Karpas-422 (cell line): ENCODE measurements around the gene FAM163B. TPM values are rescaled to one million over a fixed set of nuclear protein-coding genes. Genes with fewer than 3 reads are reported as not detected.

Source experiments
- DNase-seq: peaks from one replicate; pipeline ENCODE4 v3.0.0-alpha.2; 2015
- H2AFZ ChIP-seq: fragments of 200-600 bp; sonication (generic); 2 replicates; pipeline ENCODE4 v1.6.1; 2014; ENCODE audit warnings: antibody characterized with exemption, low read length, mixed read lengths
- H3K27ac ChIP-seq: fragments of 200-600 bp; sonication (generic); 2 replicates; pipeline ENCODE4 v1.5.1; 2014; ENCODE audit warnings: mild to moderate bottlenecking, low read length, moderate library complexity
- H3K27me3 ChIP-seq: fragments of 200-600 bp; sonication (generic); 2 replicates; pipeline ENCODE4 v1.6.1; 2014; ENCODE audit warnings: low read length, mixed read lengths
- H3K36me3 ChIP-seq: fragments of 200-600 bp; sonication (generic); 2 replicates; pipeline ENCODE4 v1.6.1; 2014; ENCODE audit warnings: low read length, mixed read lengths; ENCODE audit not compliant: insufficient read depth
- H3K4me1 ChIP-seq: fragments of 200-600 bp; sonication (generic); 2 replicates; pipeline ENCODE4 v1.6.1; 2014; ENCODE audit warnings: mild to moderate bottlenecking, low read length, mixed read lengths
- H3K4me2 ChIP-seq: fragments of 200-600 bp; sonication (generic); 2 replicates; pipeline ENCODE4 v1.6.1; 2014; ENCODE audit warnings: low read length, low read depth, mild to moderate bottlenecking; ENCODE audit not compliant: poor library complexity, severe bottlenecking
- H3K4me3 ChIP-seq: fragments of 200-600 bp; sonication (generic); 2 replicates; pipeline ENCODE4 v1.5.1; 2014; ENCODE audit warnings: mild to moderate bottlenecking, antibody characterized with exemption, low read length, mixed read lengths
- H3K79me2 ChIP-seq: fragments of 200-600 bp; sonication (generic); 2 replicates; pipeline ENCODE4 v1.6.1; 2014; ENCODE audit warnings: mild to moderate bottlenecking, low read length, mixed read lengths
- H3K9ac ChIP-seq: fragments of 200-600 bp; sonication (generic); 2 replicates; pipeline ENCODE4 v1.6.0; 2014; ENCODE audit warnings: low read length
- H3K9me2 ChIP-seq: fragments of 200-600 bp; sonication (generic), shearing (Covaris generic); replicated peaks from 2 replicates; pipeline ENCODE4 v1.6.0; 2014; ENCODE audit warnings: mild to moderate bottlenecking, low read length, moderate library complexity; ENCODE audit not compliant: insufficient read depth
- H3K9me3 ChIP-seq: fragments of 300-700, 200-600 bp; sonication (generic); 2 replicates; pipeline ENCODE4 v1.6.1; 2014; ENCODE audit warnings: low read length, mixed read lengths
- H4K20me1 ChIP-seq: fragments of 200-600 bp; sonication (generic); 2 replicates; pipeline ENCODE4 v1.6.1; 2014; ENCODE audit warnings: mild to moderate bottlenecking, antibody characterized with exemption, low read length, low read depth; ENCODE audit not compliant: insufficient read depth
- total RNA-seq: library from RNA; depleted of rRNA; stranded (reverse); fragments of >200 nt; shearing (Covaris generic); gene quantifications from 2 replicates; pipeline ENCODE4 v1.2.3, GENCODE V29; 2014; ENCODE audit warnings: low replicate concordance

Gene FAM163B
- total RNA-seq, 1 experiment from 2014 or later, result not detected

GRCh38 chr9:133558191-133559126 is 50.7 kb downstream of the FAM163B start:
- H4K20me1 ChIP-seq, result no peaks in the 10 kb centered on the region
- H3K27ac ChIP-seq, result no peak overlapping the region
- H3K27me3 ChIP-seq, result no peaks in the 10 kb centered on the region
- no peak overlapping the region for H3K4me2 ChIP-seq
- no peaks in the 10 kb centered on the region for H3K9me3 ChIP-seq
- H3K9ac ChIP-seq, result no peak overlapping the region
- no peak overlapping the region for H2AFZ ChIP-seq
- H3K4me1 ChIP-seq, result no peaks in the 10 kb centered on the region
- no peak for DNase-seq
- H3K9me2 ChIP-seq, result no peaks in the 10 kb centered on the region
- H3K79me2 ChIP-seq, result no peaks in the 10 kb centered on the region
- no peaks in the 10 kb centered on the region for H3K36me3 ChIP-seq
- H3K4me3 ChIP-seq, result no peak overlapping the region

DNA sequence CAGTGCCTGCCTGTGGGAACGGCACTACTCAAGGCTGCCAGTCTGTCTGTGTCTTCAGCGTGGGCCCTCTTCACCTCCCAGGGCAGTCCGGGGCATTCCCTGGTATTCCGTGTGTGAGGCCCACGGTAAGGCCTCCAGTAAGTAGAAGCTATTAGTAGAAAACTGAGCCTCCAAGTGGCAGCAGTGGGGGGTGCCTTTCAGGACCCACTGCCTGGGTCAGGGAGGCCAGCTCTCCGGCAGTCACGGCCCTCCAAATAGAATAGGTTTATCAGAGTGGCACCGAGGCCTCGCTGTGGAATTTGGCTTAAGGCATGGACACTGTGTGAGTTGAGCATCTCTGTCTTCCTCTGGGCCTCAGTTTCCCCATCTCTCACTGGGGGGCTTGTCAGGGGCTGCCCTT is 51.6 kb downstream of the FAM163B start:
- Histone ChIP-seq H3K79me2 (no peaks in the 10 kb centered on the region), H4K20me1 (no peaks in the 10 kb centered on the region), H3K9ac (no peak overlapping the region), H3K9me2 (no peaks in the 10 kb centered on the region), H3K27ac (no peak overlapping the region), H3K9me3 (no peaks in the 10 kb centered on the region), H3K4me2 (no peak overlapping the region), H3K4me3 (no peak overlapping the region), H3K4me1 (no peaks in the 10 kb centered on the region), H3K27me3 (no peaks in the 10 kb centered on the region), H3K36me3 (no peaks in the 10 kb centered on the region), H2AFZ (no peak overlapping the region)
- no peak for DNase-seq

GRCh38 chr9:133556354-133556753 is 52.8 kb downstream of the FAM163B start:
- no peaks in the 10 kb centered on the region for H3K9me2 ChIP-seq
- no peaks in the 10 kb centered on the region for H3K36me3 ChIP-seq
- no peak overlapping the region for H3K9ac ChIP-seq
- H2AFZ ChIP-seq, result no peak overlapping the region
- H3K27me3 ChIP-seq, result no peaks in the 10 kb centered on the region
- H3K4me3 ChIP-seq, result no peak overlapping the region
- no peaks in the 10 kb centered on the region for H4K20me1 ChIP-seq
- H3K4me2 ChIP-seq, result no peak overlapping the region
- DNase-seq, result no peak
- no peaks in the 10 kb centered on the region for H3K4me1 ChIP-seq
- H3K79me2 ChIP-seq, result no peaks in the 10 kb centered on the region
- no peaks in the 10 kb centered on the region for H3K9me3 ChIP-seq
- H3K27ac ChIP-seq, result no peak overlapping the region

DNA sequence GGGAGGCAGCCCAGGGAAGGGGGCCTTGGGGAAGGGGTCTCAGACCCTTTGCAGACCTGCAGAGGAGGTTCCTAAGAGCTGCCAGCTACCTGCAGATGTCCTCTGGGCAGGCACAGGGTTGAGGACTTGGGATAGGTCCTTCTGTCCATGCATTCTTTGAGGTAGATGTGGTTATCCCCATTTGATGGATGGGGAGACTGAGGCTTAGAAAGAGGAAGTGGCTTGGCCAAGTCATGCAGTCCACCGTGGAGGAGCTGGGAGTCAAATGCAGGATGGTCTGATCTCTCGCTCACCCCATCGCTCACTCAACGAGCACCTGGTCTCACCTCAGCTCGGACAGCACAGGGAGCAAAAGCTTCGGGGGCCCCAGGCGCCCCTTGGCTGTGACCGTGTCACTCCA is 54.5 kb downstream of the FAM163B start:
- no peak for DNase-seq
- no peaks in the 10 kb centered on the region for H3K9me3 ChIP-seq
- H3K4me3 ChIP-seq, result no peak overlapping the region
- H3K27me3 ChIP-seq, result no peaks in the 10 kb centered on the region
- no peaks in the 10 kb centered on the region for H3K4me1 ChIP-seq
- H3K9ac ChIP-seq, result no peak overlapping the region
- no peaks in the 10 kb centered on the region for H4K20me1 ChIP-seq
- H3K4me2 ChIP-seq, result no peak overlapping the region
- H3K79me2 ChIP-seq, result no peaks in the 10 kb centered on the region
- no peak overlapping the region for H3K27ac ChIP-seq
- no peaks in the 10 kb centered on the region for H3K9me2 ChIP-seq
- H3K36me3 ChIP-seq, result no peaks in the 10 kb centered on the region
- H2AFZ ChIP-seq, result no peak overlapping the region

DNA sequence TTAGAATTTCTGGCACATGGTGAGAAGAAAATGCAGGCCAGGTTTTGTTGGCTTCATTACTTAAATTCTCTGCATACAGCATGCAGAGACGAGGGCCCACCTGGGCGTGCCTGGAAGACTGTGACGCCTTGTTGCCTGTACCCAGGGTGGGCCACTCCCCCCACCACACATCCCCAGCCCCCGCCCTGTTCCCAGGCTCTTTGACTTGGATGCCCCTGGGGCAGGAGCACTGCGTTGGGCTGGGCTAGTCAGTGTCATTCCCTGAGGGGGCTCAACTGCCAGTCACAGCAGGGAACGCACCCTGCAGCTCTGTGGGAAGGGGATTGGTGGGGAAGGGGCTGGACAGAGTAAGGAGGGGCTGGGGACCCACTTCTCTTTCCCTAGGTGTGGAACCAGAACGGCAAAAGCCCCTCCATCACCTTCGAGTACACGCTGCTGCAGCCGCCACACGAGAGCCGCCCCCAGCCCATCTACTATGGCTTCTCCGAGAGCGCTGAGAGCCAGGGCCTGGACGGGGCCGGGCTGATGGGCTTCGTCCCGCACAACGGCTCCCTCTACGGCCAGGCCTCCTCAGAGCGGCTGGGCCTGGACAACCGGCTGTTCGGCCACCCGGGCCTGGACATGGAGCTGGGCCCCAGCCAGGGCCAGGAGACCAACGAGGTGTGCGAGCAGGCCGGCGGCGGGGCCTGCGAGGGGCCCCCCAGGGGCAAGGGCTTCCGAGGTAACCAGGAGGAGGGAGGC is 55.0 kb downstream of the FAM163B start:
- no peaks in the 10 kb centered on the region for H3K79me2 ChIP-seq
- H3K9me2 ChIP-seq, result no peaks in the 10 kb centered on the region
- H4K20me1 ChIP-seq, result no peaks in the 10 kb centered on the region
- H3K27me3 ChIP-seq, result no peaks in the 10 kb centered on the region
- no peaks in the 10 kb centered on the region for H3K36me3 ChIP-seq
- no peak overlapping the region for H3K4me2 ChIP-seq
- no peak for DNase-seq
- H3K4me3 ChIP-seq, result no peak overlapping the region
- no peaks in the 10 kb centered on the region for H3K9me3 ChIP-seq
- H3K9ac ChIP-seq, result no peak overlapping the region
- H3K27ac ChIP-seq, result no peak overlapping the region
- no peak overlapping the region for H2AFZ ChIP-seq
- no peaks in the 10 kb centered on the region for H3K4me1 ChIP-seq

DNA sequence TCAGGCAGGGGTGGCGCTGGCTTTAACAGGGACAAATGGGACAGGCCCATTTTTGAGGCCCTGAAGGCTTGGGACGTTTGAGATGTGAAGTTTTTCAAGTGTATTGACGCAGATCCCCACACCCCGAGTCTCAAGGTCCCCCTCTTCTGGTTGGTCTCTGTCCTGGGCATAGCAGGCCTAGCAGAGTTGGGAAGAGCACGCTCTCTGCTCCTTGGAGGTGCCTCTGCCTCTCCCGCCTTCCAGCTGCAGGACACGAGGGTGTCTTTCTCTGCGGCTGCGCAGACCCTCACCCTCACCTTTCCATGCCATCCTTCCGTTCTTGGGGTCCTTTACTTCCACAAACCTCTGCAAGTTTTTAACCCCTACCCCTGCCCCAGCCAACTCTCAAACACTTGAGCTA is 56.1 kb downstream of the FAM163B start:
- no peak overlapping the region for H3K9ac ChIP-seq
- no peak overlapping the region for H3K4me3 ChIP-seq
- no peak overlapping the region for H2AFZ ChIP-seq
- H3K27me3 ChIP-seq, result no peaks in the 10 kb centered on the region
- no peak for DNase-seq
- H3K79me2 ChIP-seq, result no peaks in the 10 kb centered on the region
- no peaks in the 10 kb centered on the region for H3K4me1 ChIP-seq
- no peak overlapping the region for H3K4me2 ChIP-seq
- no peaks in the 10 kb centered on the region for H3K36me3 ChIP-seq
- no peaks in the 10 kb centered on the region for H3K9me3 ChIP-seq
- no peaks in the 10 kb centered on the region for H3K9me2 ChIP-seq
- no peaks in the 10 kb centered on the region for H4K20me1 ChIP-seq
- H3K27ac ChIP-seq, result no peak overlapping the region

DNA sequence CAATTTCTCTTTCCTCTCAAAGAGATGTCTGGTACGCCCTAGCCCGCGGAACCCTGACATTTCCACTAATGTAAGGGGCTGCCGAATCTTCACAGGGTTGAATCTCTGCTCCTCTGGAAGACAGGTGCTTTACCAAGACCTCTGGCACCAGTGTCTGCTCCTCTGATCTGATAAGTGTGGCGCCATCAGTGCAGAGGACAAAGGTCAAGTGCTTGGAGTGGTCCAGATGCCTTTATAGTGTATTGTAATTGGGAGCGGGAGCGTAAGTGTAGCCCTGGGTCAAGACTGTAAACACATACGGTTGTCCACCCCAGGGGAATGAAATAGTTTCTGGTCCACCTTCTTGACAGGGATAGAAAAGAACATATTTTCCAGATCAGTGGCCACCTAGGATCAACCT is 57.0 kb downstream of the FAM163B start:
- H2AFZ ChIP-seq, result no peak overlapping the region
- H3K9me3 ChIP-seq, result no peaks in the 10 kb centered on the region
- no peak for DNase-seq
- H3K9me2 ChIP-seq, result no peaks in the 10 kb centered on the region
- H3K4me3 ChIP-seq, result no peak overlapping the region
- no peaks in the 10 kb centered on the region for H3K27me3 ChIP-seq
- no peaks in the 10 kb centered on the region for H3K4me1 ChIP-seq
- H3K79me2 ChIP-seq, result no peaks in the 10 kb centered on the region
- H3K27ac ChIP-seq, result no peak overlapping the region
- H3K36me3 ChIP-seq, result no peaks in the 10 kb centered on the region
- H3K9ac ChIP-seq, result no peak overlapping the region
- no peaks in the 10 kb centered on the region for H4K20me1 ChIP-seq
- H3K4me2 ChIP-seq, result no peak overlapping the region

GRCh38 chr9:133551446-133551845 is 57.7 kb downstream of the FAM163B start:
- H3K4me3 ChIP-seq, result no peak overlapping the region
- H3K4me1 ChIP-seq, result no peaks in the 10 kb centered on the region
- no peak overlapping the region for H3K27ac ChIP-seq
- no peaks in the 10 kb centered on the region for H3K9me3 ChIP-seq
- H3K36me3 ChIP-seq, result no peaks in the 10 kb centered on the region
- H4K20me1 ChIP-seq, result no peaks in the 10 kb centered on the region
- no peaks in the 10 kb centered on the region for H3K9me2 ChIP-seq
- H3K4me2 ChIP-seq, result no peak overlapping the region
- no peaks in the 10 kb centered on the region for H3K27me3 ChIP-seq
- H2AFZ ChIP-seq, result no peak overlapping the region
- H3K79me2 ChIP-seq, result no peaks in the 10 kb centered on the region
- no peak for DNase-seq
- H3K9ac ChIP-seq, result no peak overlapping the region
